Tibial artery (tissue), 4 donors: ENCODE data around the gene EVC2.

Experiments
- DNase-seq, 2 donors: peaks; one replicate each; pipeline ENCODE4 v3.0.0-alpha.2; 2019
- H3K27ac ChIP-seq, 2 donors: fragments of 200-600 bp; sonication (generic) in 1 of 2; 1 replicate in 1 of 2; 2 replicates in 1 of 2; pipeline ENCODE4 v1.5.1; 2018 to 2019; ENCODE audit warnings: mild to moderate bottlenecking in 1 of 2
- H3K27me3 ChIP-seq, 2 donors: fragments of 200-600 bp; sonication (generic) in 1 of 2; one replicate each; pipeline versions ENCODE4 v1.5.1 to v1.6.0; 2016 to 2019
- H3K36me3 ChIP-seq, 3 donors: fragments of 200-600 bp; sonication (generic) in 2 of 3; one replicate each; pipeline ENCODE4 v1.5.1; 2016 to 2019; ENCODE audit warnings: mild to moderate bottlenecking in 2 of 3
- H3K4me1 ChIP-seq, 4 donors: fragments of 200-600 bp; sonication (generic) in 2 of 4; 1 replicate in 3 of 4; 2 replicates in 1 of 4; pipeline ENCODE4 v1.5.1; 2016 to 2019
- H3K4me3 ChIP-seq, 2 donors: fragments of 200-600 bp; sonication (generic) in 1 of 2; 1 replicate in 1 of 2; 2 replicates in 1 of 2; pipeline ENCODE4 v1.5.1; 2018 to 2019; ENCODE audit warnings: mild to moderate bottlenecking in 2 of 2
- H3K9me3 ChIP-seq, 3 donors: fragments of 200-600 bp; sonication (generic) in 1 of 3; one replicate each; pipeline ENCODE4 v1.5.1; 2016 to 2019
- intact Hi-C: fragments of 100-400 bp; cut with DNase I; formaldehyde crosslinking; loops from one replicate; pipeline ENCODE4 v1.15.0; 2023; ENCODE audit warnings: low total_unique reads
- TF ChIP-seq, protein P1 (sequence below), 2 experiments: fragments of 200-600 bp in 1 of 2; fragments of 450-650 bp in 1 of 2; IDR thresholded peaks; one replicate each; pipeline ENCODE4 v1.5.1; 2017 to 2019; ENCODE audit warnings: antibody characterized with exemption in 2 of 2, mild to moderate bottlenecking in 1 of 2, moderate library complexity in 1 of 2

Gene EVC2

DNA sequence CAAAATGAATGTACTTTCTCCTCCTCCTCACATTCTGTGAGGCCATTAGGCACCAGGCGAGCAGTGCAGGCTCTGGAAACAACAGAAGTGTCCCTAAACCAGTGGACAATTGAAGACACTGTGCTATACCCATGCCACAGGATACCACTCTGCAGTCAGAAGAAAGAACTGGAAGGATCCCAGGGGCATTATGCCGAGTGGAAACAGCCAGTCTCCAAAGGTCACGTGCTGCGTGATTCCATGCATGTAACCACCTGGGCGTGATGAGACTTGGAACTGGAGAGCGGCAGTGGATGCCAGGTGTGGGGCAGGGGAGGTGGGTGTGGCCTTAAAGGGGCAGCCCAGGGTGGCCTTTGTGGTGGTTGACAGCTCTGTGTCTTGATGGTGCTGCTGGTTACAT lies 139.4 kb downstream of the EVC2 start:
- DNase-seq, result no peak
- Histone ChIP-seq H3K27me3 (no peaks in the 10 kb centered on the region), H3K27ac (no peak overlapping the region), H3K4me3 (no peak overlapping the region), H3K9me3 (no peaks in the 10 kb centered on the region), H3K36me3 (peaks cover 33 to 93% (median 62%) of the 10 kb centered on the region in 3 donors), H3K4me1 (no peaks in the 10 kb centered on the region)
- intact Hi-C loops, result no loop called here
- TF ChIP-seq, protein P1, sequence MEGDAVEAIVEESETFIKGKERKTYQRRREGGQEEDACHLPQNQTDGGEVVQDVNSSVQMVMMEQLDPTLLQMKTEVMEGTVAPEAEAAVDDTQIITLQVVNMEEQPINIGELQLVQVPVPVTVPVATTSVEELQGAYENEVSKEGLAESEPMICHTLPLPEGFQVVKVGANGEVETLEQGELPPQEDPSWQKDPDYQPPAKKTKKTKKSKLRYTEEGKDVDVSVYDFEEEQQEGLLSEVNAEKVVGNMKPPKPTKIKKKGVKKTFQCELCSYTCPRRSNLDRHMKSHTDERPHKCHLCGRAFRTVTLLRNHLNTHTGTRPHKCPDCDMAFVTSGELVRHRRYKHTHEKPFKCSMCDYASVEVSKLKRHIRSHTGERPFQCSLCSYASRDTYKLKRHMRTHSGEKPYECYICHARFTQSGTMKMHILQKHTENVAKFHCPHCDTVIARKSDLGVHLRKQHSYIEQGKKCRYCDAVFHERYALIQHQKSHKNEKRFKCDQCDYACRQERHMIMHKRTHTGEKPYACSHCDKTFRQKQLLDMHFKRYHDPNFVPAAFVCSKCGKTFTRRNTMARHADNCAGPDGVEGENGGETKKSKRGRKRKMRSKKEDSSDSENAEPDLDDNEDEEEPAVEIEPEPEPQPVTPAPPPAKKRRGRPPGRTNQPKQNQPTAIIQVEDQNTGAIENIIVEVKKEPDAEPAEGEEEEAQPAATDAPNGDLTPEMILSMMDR (IDR thresholded peaks at IDR 0.05), result no peak

DNA sequence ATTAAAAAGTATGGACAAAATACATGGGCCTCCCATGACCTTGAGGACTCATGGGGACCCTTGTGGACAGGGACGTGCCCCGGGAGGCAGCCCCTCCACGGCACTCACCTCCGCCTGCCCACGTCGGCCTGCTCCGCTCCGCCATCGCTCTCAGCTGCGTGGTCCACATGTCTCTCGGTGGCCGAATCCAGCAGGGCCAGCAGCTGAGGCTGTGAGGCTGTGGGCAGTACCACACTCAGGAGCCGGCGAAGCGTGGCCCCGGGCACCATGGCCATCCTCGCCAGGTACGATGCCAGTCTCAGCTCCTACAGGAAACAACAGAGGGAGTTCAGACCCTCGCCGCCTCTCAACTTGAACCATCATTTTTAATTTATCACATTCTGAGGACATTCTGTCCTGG lies 140.0 kb downstream of the EVC2 start:
- Histone ChIP-seq H3K27ac (no peak overlapping the region), H3K4me3 (no peak overlapping the region), H3K9me3 (no peaks in the 10 kb centered on the region), H3K36me3 (peaks cover 35 to 93% (median 61%) of the 10 kb centered on the region in 3 donors), H3K27me3 (no peaks in the 10 kb centered on the region), H3K4me1 (no peaks in the 10 kb centered on the region)
- DNase-seq, result no peak
- TF ChIP-seq, protein P1 (IDR thresholded peaks at IDR 0.05), result no peak
- intact Hi-C loops, result no loop called here

DNA sequence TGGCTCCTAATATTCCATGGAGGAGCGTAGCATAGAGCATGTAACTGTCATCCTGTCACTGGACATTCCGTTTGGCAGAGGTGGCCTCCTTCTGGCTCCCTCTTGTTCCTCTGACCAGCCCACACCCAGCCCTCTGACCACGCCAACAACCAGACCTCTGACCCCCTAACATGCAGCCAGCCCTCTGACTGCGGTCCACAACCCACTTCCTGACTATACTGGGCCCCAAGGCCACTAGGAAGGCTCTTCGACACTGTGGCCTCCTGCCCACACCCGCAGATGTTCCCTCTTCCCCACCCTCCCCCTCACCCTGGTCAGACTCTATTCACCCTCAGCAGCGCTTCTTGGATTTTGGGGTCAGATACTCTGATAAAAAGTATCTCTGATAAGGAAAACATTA lies 141.4 kb downstream of the EVC2 start:
- no peak overlapping the region for H3K27ac ChIP-seq
- H3K9me3 ChIP-seq, result no peaks in the 10 kb centered on the region
- no peaks in the 10 kb centered on the region for H3K4me1 ChIP-seq
- TF ChIP-seq, protein P1 (IDR thresholded peaks at IDR 0.05), result no peak
- H3K36me3 ChIP-seq, result peaks cover 48 to 94% (median 64%) of the 10 kb centered on the region in 3 donors
- no peaks in the 10 kb centered on the region for H3K27me3 ChIP-seq
- no peak overlapping the region for H3K4me3 ChIP-seq
- DNase-seq, result no peak
- intact Hi-C loops, result no loop called here

DNA sequence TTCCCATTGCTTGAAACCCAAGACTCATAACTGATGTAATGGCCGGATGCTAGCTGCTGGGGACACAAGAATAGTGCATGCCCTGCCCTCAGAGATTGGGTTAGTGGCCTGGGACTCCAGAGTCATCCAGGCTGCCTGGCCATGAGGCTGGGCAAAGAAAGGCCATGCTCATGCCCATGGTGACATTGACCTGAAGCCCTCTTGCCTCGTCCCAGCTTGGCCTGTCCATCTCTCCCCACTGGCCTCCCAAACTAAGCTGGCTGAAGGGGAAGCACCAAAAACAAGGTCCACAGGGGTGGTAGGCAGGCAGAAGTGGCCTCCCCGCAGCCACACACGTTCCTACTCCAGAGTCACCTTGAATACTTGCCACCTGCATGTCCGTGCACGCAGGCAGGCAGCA lies 141.8 kb downstream of the EVC2 start:
- H3K4me1 ChIP-seq, result no peaks in the 10 kb centered on the region
- H3K27ac ChIP-seq, result no peak overlapping the region
- no peak for DNase-seq
- TF ChIP-seq, protein P1 (IDR thresholded peaks at IDR 0.05), result no peak
- H3K9me3 ChIP-seq, result no peaks in the 10 kb centered on the region
- peaks cover 51 to 94% (median 64%) of the 10 kb centered on the region in 3 donors for H3K36me3 ChIP-seq
- no peaks in the 10 kb centered on the region for H3K27me3 ChIP-seq
- intact Hi-C loops, result no loop called here
- no peak overlapping the region for H3K4me3 ChIP-seq

DNA sequence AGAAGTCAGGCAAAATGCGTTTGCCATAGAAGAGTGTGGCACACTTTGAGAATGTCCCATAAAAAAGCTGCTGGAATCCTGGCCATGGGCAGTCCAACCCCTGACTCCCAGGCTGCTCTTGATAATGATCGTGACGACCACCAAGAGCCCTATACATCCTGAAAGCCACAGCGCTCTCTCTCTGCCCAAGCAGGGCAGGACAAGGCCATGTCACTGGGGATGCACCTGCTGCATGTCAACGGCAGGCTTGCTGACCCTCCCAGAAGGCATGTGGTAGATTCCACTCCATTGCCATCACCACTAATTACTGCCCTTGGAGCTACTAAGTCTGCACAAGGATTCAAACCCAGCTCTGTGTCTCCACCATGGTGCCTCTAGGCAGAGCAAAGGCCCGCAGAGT lies 144.5 kb downstream of the EVC2 start:
- Histone ChIP-seq H3K27me3 (no peaks in the 10 kb centered on the region), H3K36me3 (peaks cover 64 to 98% (median 83%) of the 10 kb centered on the region in 3 donors), H3K4me3 (no peak overlapping the region), H3K4me1 (no peaks in the 10 kb centered on the region), H3K27ac (no peak overlapping the region), H3K9me3 (no peaks in the 10 kb centered on the region)
- DNase-seq, result no peak
- intact Hi-C loops, result no loop called here
- TF ChIP-seq, protein P1 (IDR thresholded peaks at IDR 0.05), result no peak

DNA sequence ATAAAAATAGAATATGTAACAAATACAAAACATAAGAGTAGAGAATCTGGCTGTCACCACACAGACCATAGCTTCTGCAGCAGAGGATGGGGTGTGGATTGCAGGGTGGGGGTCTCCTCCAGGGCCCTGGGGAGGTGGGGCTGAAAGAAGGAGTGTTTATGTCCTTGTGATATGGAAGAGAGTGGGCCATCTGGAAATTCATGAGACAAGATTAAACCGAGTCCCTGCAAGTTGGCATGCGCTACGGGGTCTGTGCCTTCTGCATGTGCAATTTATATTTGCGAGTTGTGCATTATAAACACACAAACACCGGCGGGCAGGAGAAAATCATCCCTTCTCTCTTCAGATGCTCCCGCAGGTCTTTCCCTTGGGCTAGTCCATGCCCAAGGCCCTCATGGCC lies 145.9 kb downstream of the EVC2 start:
- no peak for DNase-seq
- no peak overlapping the region for H3K4me3 ChIP-seq
- H3K27ac ChIP-seq, result no peak overlapping the region
- TF ChIP-seq, protein P1 (IDR thresholded peaks at IDR 0.05), result no peak
- H3K27me3 ChIP-seq, result no peaks in the 10 kb centered on the region
- intact Hi-C loops, result no loop called here
- H3K9me3 ChIP-seq, result no peaks in the 10 kb centered on the region
- H3K36me3 ChIP-seq, result peaks cover 71 to 94% (median 86%) of the 10 kb centered on the region in 3 donors
- H3K4me1 ChIP-seq, result no peaks in the 10 kb centered on the region
